OCI-LY7 (cell line): ENCODE results near the gene RETSAT. TPM values are rescaled to one million over a fixed set of nuclear protein-coding genes. Genes with fewer than 3 reads are reported as not detected.
"Not testable (repeated sequence)": the region's sequence is repeated elsewhere in the genome, so short reads cannot be mapped to it uniquely, and the experiment has no call there.

ENCODE experiments used
- BruUV-seq: library from RNA; stranded (reverse); fragments of 400-500 nt; replicated peaks from 2 replicates; lab custom pipeline; 2021; lab: Mats Ljungman, UMichigan
- CTCF ChIA-PET: fragments of 300-600 bp; sonication (Branson Sonifier 250); formaldehyde crosslinking; loops from one replicate; lab custom pipeline; 2022; ENCODE audit warnings: antibody characterized with exemption; ENCODE audit not compliant: unreplicated experiment; lab: Charles Lee
- POLR2A ChIA-PET: fragments of 300-600 bp; sonication (Branson Sonifier 250); formaldehyde crosslinking; loops from one replicate; lab custom pipeline; 2022; ENCODE audit warnings: antibody characterized with exemption; lab: Charles Lee
- DNase-seq: peaks from one replicate; pipeline ENCODE4 v3.0.0-alpha.2; 2015; ENCODE audit warnings: low spot score
- H2AFZ ChIP-seq: fragments of 200-600 bp; sonication (generic), shearing (Covaris generic); 2 replicates; pipeline ENCODE4 v1.6.1; 2014; ENCODE audit warnings: mild to moderate bottlenecking, antibody characterized with exemption, low read length, moderate library complexity
- H3K27ac ChIP-seq: fragments of 200-600 bp; sonication (generic); 2 replicates; pipeline ENCODE4 v1.5.1; 2014; ENCODE audit warnings: mixed run types, low read depth, mild to moderate bottlenecking, moderate library complexity, low read length, inconsistent platforms; ENCODE audit not compliant: poor library complexity, severe bottlenecking
- H3K36me3 ChIP-seq: fragments of 200-600 bp; sonication (generic); 2 replicates; pipeline ENCODE4 v1.6.1; 2014; ENCODE audit warnings: mild to moderate bottlenecking, antibody characterized with exemption, low read length, moderate library complexity, mixed read lengths; ENCODE audit not compliant: insufficient read depth
- H3K4me1 ChIP-seq: fragments of 200-600 bp; sonication (generic); 2 replicates; pipeline ENCODE4 v1.5.1; 2014; ENCODE audit warnings: mild to moderate bottlenecking, low read length; ENCODE audit not compliant: insufficient read depth, poor library complexity, severe bottlenecking
- H3K4me2 ChIP-seq: fragments of 200-600 bp; sonication (generic); 2 replicates; pipeline ENCODE4 v1.6.1; 2014; ENCODE audit warnings: mild to moderate bottlenecking, low read length
- H3K4me3 ChIP-seq: fragments of 200-600 bp; sonication (generic); 2 replicates; pipeline ENCODE4 v1.5.1; 2014; ENCODE audit warnings: mild to moderate bottlenecking, low read depth, low read length; ENCODE audit not compliant: poor library complexity, severe bottlenecking
- H3K79me2 ChIP-seq: fragments of 200-600 bp; sonication (generic); 2 replicates; pipeline ENCODE4 v1.6.1; 2016; ENCODE audit warnings: low read depth, mild to moderate bottlenecking, low read length, moderate library complexity, mixed read lengths; ENCODE audit not compliant: insufficient read depth
- H3K9me2 ChIP-seq: fragments of 200-600 bp; sonication (generic); 2 replicates; pipeline ENCODE4 v1.6.1; 2016; ENCODE audit warnings: mild to moderate bottlenecking, low read length, mixed read lengths; ENCODE audit not compliant: insufficient read depth
- H3K9me3 ChIP-seq: fragments of 200-600 bp; sonication (generic); 2 replicates; pipeline ENCODE4 v1.6.1; 2014; ENCODE audit warnings: mild to moderate bottlenecking, mixed run types, low read length, mixed read lengths
- H4K20me1 ChIP-seq: fragments of 200-600 bp; sonication (generic); 2 replicates; pipeline ENCODE4 v1.6.1; 2014; ENCODE audit warnings: mild to moderate bottlenecking, antibody characterized with exemption, low read length, moderate library complexity, mixed read lengths; ENCODE audit not compliant: insufficient read depth
- CTCF ChIP-seq: fragments of 200-600 bp; sonication (generic); conservative IDR thresholded peaks from 2 replicates; pipeline ENCODE4 v1.5.1; 2014; ENCODE audit warnings: mild to moderate bottlenecking, antibody characterized with exemption, low read length, moderate library complexity, mixed read lengths
- EZH2phosphoT487 ChIP-seq: fragments of 200-600 bp; sonication (generic); IDR thresholded peaks from 2 replicates; pipeline ENCODE4 v1.6.1; 2018; ENCODE audit warnings: low read depth, borderline replicate concordance, mild to moderate bottlenecking, mixed run types, antibody characterized with exemption, low read length, moderate library complexity, mixed read lengths
- intact Hi-C: fragments of 100-400 bp; cut with micrococcal nuclease; formaldehyde crosslinking; loops from one replicate; pipeline ENCODE4 v1.10.0; 2022; ENCODE audit not compliant: unreplicated experiment
- total RNA-seq, 2 experiments: library from RNA; depleted of rRNA in 1 of 2; stranded (reverse); fragments of >200 nt in 1 of 2; shearing (Covaris generic) in 1 of 2; gene quantifications; 2 replicates each; pipeline ENCODE4 v1.2.3, GENCODE V29; 2014 to 2022

Gene RETSAT
- total RNA-seq, 2 experiments from 2014 or later = 14.1 to 19.9 TPM

GRCh38 chr2:85334928-85335327, 19.4 kb downstream of the RETSAT start:
- Histone ChIP-seq H3K9me3 (no peaks in the 10 kb centered on the region), H3K4me2 (no peak overlapping the region), H3K4me1 (no peaks in the 10 kb centered on the region), H3K9me2 (no peaks in the 10 kb centered on the region), H4K20me1 (no peaks in the 10 kb centered on the region), H3K79me2 (no peaks in the 10 kb centered on the region), H2AFZ (no peak overlapping the region), H3K4me3 (no peak overlapping the region), H3K27ac (no peak overlapping the region), H3K36me3 (no peaks in the 10 kb centered on the region)
- CTCF ChIA-PET = no interaction called here
- TF ChIP-seq CTCF (no peak), EZH2phosphoT487 (no peak)
- intact Hi-C loops = no loop called here
- BruUV-seq = no TSS peak
- POLR2A ChIA-PET = no interaction called here
- DNase-seq = no peak

GRCh38 chr2:85333877-85334276, 20.5 kb downstream of the RETSAT start:
- H3K4me3 ChIP-seq, DNase-seq, H3K9me2 ChIP-seq, H3K36me3 ChIP-seq, H3K79me2 ChIP-seq, H4K20me1 ChIP-seq, intact Hi-C loops, CTCF ChIA-PET, POLR2A ChIA-PET, H3K27ac ChIP-seq, H3K4me1 ChIP-seq, BruUV-seq, H3K9me3 ChIP-seq, H3K4me2 ChIP-seq, H2AFZ ChIP-seq: not testable (repeated sequence)

GRCh38 chr2:85330839-85331636, 23.3 kb downstream of the RETSAT start:
- Histone ChIP-seq H3K4me2 (no peak overlapping the region), H3K36me3 (peaks cover 13% of the 10 kb centered on the region), H4K20me1 (peaks cover 5% of the 10 kb centered on the region), H3K79me2 (peaks cover 24% of the 10 kb centered on the region), H3K4me3 (no peak overlapping the region), H3K27ac (no peak overlapping the region), H3K9me2 (no peaks in the 10 kb centered on the region), H3K9me3 (no peaks in the 10 kb centered on the region), H3K4me1 (peaks cover 8% of the 10 kb centered on the region), H2AFZ (0 out of 2 replicates have a peak overlapping the region, but pooled peaks have one; percentile 3)
- CTCF ChIA-PET = no interaction called here
- intact Hi-C loops = no loop called here
- no peak for TF ChIP-seq CTCF
- no peak for TF ChIP-seq EZH2phosphoT487
- POLR2A ChIA-PET = no interaction called here
- no peak for DNase-seq
- BruUV-seq = no TSS peak

- H3K4me3 ChIP-seq, POLR2A ChIA-PET, intact Hi-C loops, BruUV-seq, H2AFZ ChIP-seq, H3K27ac ChIP-seq, H3K9me2 ChIP-seq, H3K4me2 ChIP-seq, CTCF ChIA-PET, DNase-seq, H3K9me3 ChIP-seq: not testable (repeated sequence)
- Histone ChIP-seq H3K4me1 (peaks cover 15% of the 10 kb centered on the region), H3K79me2 (peaks cover 37% of the 10 kb centered on the region), H4K20me1 (peaks cover 18% of the 10 kb centered on the region), H3K36me3 (peaks cover 26% of the 10 kb centered on the region)
These were observed 24.6 kb downstream of the RETSAT start for GRCh38 chr2:85329701-85330100.
